Nephron progenitor cell (in vitro differentiated cells): ENCODE measurements around the gene GGTA1.
A peak's percentile ranks its signal among the peaks of the same experiment; 100 is the strongest.

Experiments
- DNase-seq: peaks from one replicate; pipeline ENCODE4 v3.0.0; 2021
- H3K27ac Mint-ChIP-seq: 2 replicates; pipeline ENCODE4 v1.8.0; 2021; ENCODE audit warnings: mild to moderate bottlenecking, moderate library complexity, mixed read lengths
- H3K27me3 Mint-ChIP-seq: 2 replicates; pipeline ENCODE4 v1.8.0; 2021; ENCODE audit warnings: mild to moderate bottlenecking, low read depth, mixed read lengths; ENCODE audit not compliant: poor library complexity
- H3K36me3 Mint-ChIP-seq: 2 replicates; pipeline ENCODE4 v1.8.0; 2021; ENCODE audit warnings: low read depth, mixed read lengths
- H3K4me1 Mint-ChIP-seq: 2 replicates; pipeline ENCODE4 v1.8.0; 2021; ENCODE audit warnings: mixed read lengths
- H3K4me3 Mint-ChIP-seq: 2 replicates; pipeline ENCODE4 v1.8.0; 2021; ENCODE audit warnings: mild to moderate bottlenecking, moderate library complexity, mixed read lengths
- H3K9me3 Mint-ChIP-seq: 2 replicates; pipeline ENCODE4 v1.8.0; 2021; ENCODE audit warnings: mild to moderate bottlenecking, moderate library complexity, mixed read lengths
- CTCF ChIP-seq: fragments of 200-600 bp; sonication (generic); IDR thresholded peaks from 2 replicates; pipeline ENCODE4 v1.5.0; 2021; ENCODE audit warnings: antibody characterized with exemption

The GGTA1 gene

GRCh38 chr9:121541256-121541655 lies 41.6 kb upstream of the GGTA1 start:
- peaks cover 7% of the 10 kb centered on the region for H3K27me3 Mint-ChIP-seq
- peaks cover 5% of the 10 kb centered on the region for H3K4me1 Mint-ChIP-seq
- H3K36me3 Mint-ChIP-seq: no peaks in the 10 kb centered on the region
- H3K27ac Mint-ChIP-seq: no peak overlapping the region
- TF ChIP-seq CTCF: no peak
- no peak for DNase-seq
- H3K9me3 Mint-ChIP-seq: no peaks in the 10 kb centered on the region
- H3K4me3 Mint-ChIP-seq: no peak overlapping the region

GRCh38 chr9:121538221-121538620 lies 38.6 kb upstream of the GGTA1 start:
- Mint-ChIP-seq H3K9me3 (no peaks in the 10 kb centered on the region), H3K27me3 (peaks cover 13% of the 10 kb centered on the region), H3K27ac (no peak overlapping the region), H3K4me3 (no peak overlapping the region), H3K36me3 (no peaks in the 10 kb centered on the region), H3K4me1 (peaks cover 5% of the 10 kb centered on the region)
- no peak for DNase-seq
- no peak for TF ChIP-seq CTCF

- Mint-ChIP-seq H3K36me3 (no peaks in the 10 kb centered on the region), H3K4me3 (no peak overlapping the region)
- TF ChIP-seq CTCF: no peak
Observed at GRCh38 chr9:121537283-121537682, 37.6 kb upstream of the GGTA1 start.

GRCh38 chr9:121532881-121533280 lies 33.2 kb upstream of the GGTA1 start:
- Mint-ChIP-seq H3K9me3 (no peaks in the 10 kb centered on the region), H3K4me3 (no peak overlapping the region), H3K27me3 (peaks cover 25% of the 10 kb centered on the region), H3K4me1 (peaks cover 10% of the 10 kb centered on the region), H3K27ac (no peak overlapping the region), H3K36me3 (no peaks in the 10 kb centered on the region)
- no peak for TF ChIP-seq CTCF
- no peak for DNase-seq

More at GRCh38 chr9:121537283-121537682, 37.6 kb upstream of the GGTA1 start:
- Mint-ChIP-seq H3K9me3 (no peaks in the 10 kb centered on the region), H3K27ac (peak overlapping the region; percentile 24), H3K4me1 (peaks cover 10% of the 10 kb centered on the region), H3K27me3 (peaks cover 17% of the 10 kb centered on the region)
- DNase-seq: no peak

GRCh38 chr9:121529237-121529987 lies 29.8 kb upstream of the GGTA1 start:
- Mint-ChIP-seq H3K4me1 (peaks cover 6% of the 10 kb centered on the region), H3K4me3 (no peak overlapping the region), H3K27ac (no peak overlapping the region), H3K9me3 (no peaks in the 10 kb centered on the region), H3K27me3 (peaks cover 26% of the 10 kb centered on the region), H3K36me3 (no peaks in the 10 kb centered on the region)
- no peak for TF ChIP-seq CTCF
- no peak for DNase-seq

- peaks cover 23% of the 10 kb centered on the region for H3K27me3 Mint-ChIP-seq
- no peak overlapping the region for H3K27ac Mint-ChIP-seq
- H3K4me3 Mint-ChIP-seq: no peak overlapping the region
- no peaks in the 10 kb centered on the region for H3K9me3 Mint-ChIP-seq
- no peak for DNase-seq
- H3K4me1 Mint-ChIP-seq: peaks cover 6% of the 10 kb centered on the region
- no peak for TF ChIP-seq CTCF
- no peaks in the 10 kb centered on the region for H3K36me3 Mint-ChIP-seq
Observed at GRCh38 chr9:121528642-121529041, 29.0 kb upstream of the GGTA1 start.
